ENCODE data around the gene ADAM12.

ADAM12 gene

GRCh38 chr10:126187399-126187798 lies 200.9 kb downstream of the ADAM12 start:
- in situ Hi-C loops (cut with MboI; ENCODE audit: low pct_unique_long_range_greater_than_20kb, low sequenced_read_pairs, unreplicated experiment): no loop called here
- DNase-seq (ENCODE audit: low spot score): no peak
- TF ChIP-seq CTCF (IDR thresholded peaks at IDR 0.05; ENCODE audit: extremely low read depth, insufficient read depth, missing control alignments): no peak

DNA sequence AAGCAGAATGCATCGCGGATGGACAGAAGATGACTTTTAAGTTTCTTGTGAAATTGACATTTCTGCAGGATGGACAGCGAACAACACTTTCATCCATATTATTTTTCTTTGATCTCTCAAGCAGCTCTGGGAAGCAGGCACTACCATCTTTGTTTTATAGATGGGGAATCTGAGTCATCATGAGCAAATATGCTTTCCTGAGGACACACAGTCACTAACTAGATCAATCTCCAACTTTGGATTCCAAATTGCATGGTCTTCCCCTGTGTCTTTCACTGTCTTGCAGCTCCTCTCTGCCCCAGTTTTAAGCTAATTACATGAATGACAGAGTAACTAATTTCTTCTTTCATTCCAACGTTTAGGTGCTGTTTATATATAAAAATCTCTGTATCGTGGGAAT lies 201.5 kb downstream of the ADAM12 start:
- in situ Hi-C loops (cut with MboI; ENCODE audit: low pct_unique_long_range_greater_than_20kb, low sequenced_read_pairs, unreplicated experiment): no loop called here
- no peak for DNase-seq (ENCODE audit: low spot score)
- TF ChIP-seq CTCF (IDR thresholded peaks at IDR 0.05; ENCODE audit: extremely low read depth, insufficient read depth, missing control alignments): no peak

DNA sequence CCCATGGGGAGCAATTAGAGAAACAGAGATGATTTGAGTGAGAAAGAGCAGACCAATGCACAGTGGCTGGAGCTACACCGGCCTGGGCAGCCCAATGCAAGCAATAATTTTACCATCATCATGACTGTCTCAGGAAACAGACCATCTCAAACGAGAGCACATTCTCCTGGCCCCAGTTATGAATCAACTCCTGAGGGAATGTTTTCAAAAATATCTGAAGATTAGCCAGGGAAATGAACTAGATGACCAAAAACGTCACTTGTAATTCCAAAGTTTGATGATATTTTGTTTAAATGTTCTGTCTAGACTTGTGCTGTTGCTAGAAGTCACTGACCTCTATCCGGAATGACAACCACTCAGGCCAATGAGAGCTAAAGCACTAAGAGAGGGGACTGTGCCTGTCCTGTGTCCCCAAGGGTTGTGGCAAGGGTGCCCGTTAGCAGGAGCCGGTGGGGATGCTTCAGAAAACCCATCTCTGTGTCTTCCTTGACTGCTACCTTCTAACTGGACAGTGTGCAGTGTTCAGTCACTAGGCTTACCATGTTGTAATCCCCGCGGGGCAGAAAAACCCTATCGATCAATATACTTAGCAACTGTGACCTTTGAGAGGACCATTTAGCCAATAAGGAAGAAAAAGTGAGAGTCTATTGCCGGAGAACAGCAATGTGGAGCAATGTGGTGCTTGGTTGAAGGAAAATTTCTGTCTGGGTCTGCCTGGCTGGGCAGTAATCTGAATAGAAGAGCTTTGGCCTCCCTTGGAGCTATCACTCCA lies 202.4 kb downstream of the ADAM12 start:
- TF ChIP-seq CTCF (IDR thresholded peaks at IDR 0.05; ENCODE audit: extremely low read depth, insufficient read depth, missing control alignments): no peak
- no peak for DNase-seq (ENCODE audit: low spot score)
- in situ Hi-C loops (cut with MboI; ENCODE audit: low pct_unique_long_range_greater_than_20kb, low sequenced_read_pairs, unreplicated experiment): no loop called here

DNA sequence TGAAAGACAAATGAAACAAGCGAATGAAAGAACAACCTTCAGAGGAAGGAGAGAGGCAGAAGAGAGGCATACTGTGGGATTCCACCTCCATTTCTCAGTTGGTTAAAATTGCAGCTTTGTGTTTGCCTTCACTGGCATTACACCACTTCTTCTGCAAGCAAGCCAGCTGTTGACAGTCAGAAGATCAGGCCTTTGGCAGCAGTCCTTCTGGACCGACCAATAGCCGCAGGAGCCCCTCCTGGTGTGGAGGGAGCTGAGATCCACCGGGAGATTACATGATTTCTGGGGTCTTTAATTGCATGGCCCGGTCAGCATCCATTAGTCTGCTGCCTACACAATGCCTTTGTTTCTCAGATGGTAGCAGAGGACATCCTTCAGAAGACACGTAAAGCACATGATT lies 206.7 kb downstream of the ADAM12 start:
- DNase-seq (ENCODE audit: low spot score): no peak
- in situ Hi-C loops (cut with MboI; ENCODE audit: low pct_unique_long_range_greater_than_20kb, low sequenced_read_pairs, unreplicated experiment): no loop called here
- no peak for TF ChIP-seq CTCF (IDR thresholded peaks at IDR 0.05; ENCODE audit: extremely low read depth, insufficient read depth, missing control alignments)

GRCh38 chr10:126179637-126180036 lies 208.6 kb downstream of the ADAM12 start:
- no peak for DNase-seq (ENCODE audit: low spot score)
- in situ Hi-C loops (cut with MboI; ENCODE audit: low pct_unique_long_range_greater_than_20kb, low sequenced_read_pairs, unreplicated experiment): no loop called here
- no peak for TF ChIP-seq CTCF (IDR thresholded peaks at IDR 0.05; ENCODE audit: extremely low read depth, insufficient read depth, missing control alignments)

GRCh38 chr10:126177417-126178030 lies 210.8 kb downstream of the ADAM12 start:
- TF ChIP-seq CTCF (IDR thresholded peaks at IDR 0.05; ENCODE audit: extremely low read depth, insufficient read depth, missing control alignments): no peak
- in situ Hi-C loops (cut with MboI; ENCODE audit: low pct_unique_long_range_greater_than_20kb, low sequenced_read_pairs, unreplicated experiment): no loop called here
- DNase-seq (ENCODE audit: low spot score): no peak

Measured in GM13977 (cell line).